Mucosa of stomach (tissue), 1 donor: ENCODE data around the gene IFNL3.

Source experiments
- H3K27me3 ChIP-seq: one replicate; pipeline ENCODE4 v1.7.0; 2013; ENCODE audit warnings: mild to moderate bottlenecking, low read length; ENCODE audit not compliant: control insufficient read depth, insufficient read depth
- H3K36me3 ChIP-seq: one replicate; pipeline ENCODE4 v1.7.0; 2013; ENCODE audit warnings: low read length; ENCODE audit not compliant: control insufficient read depth, insufficient read depth
- H3K4me1 ChIP-seq: one replicate; pipeline ENCODE4 v1.7.0; 2013; ENCODE audit warnings: mild to moderate bottlenecking, low read length; ENCODE audit not compliant: control insufficient read depth, insufficient read depth
- H3K4me3 ChIP-seq: one replicate; pipeline ENCODE4 v1.7.0; 2013; ENCODE audit warnings: low read length
- H3K9ac ChIP-seq: one replicate; pipeline ENCODE4 v1.7.0; 2013; ENCODE audit warnings: mild to moderate bottlenecking, low read length, moderate library complexity
- H3K9me3 ChIP-seq: one replicate; pipeline ENCODE4 v1.7.0; 2013; ENCODE audit warnings: mild to moderate bottlenecking, low read length, moderate library complexity; ENCODE audit not compliant: control insufficient read depth
- donor health status: Pancreatic carcinoma.

Gene IFNL3

GRCh38 chr19:39207293-39207836 lies 37.4 kb downstream of the IFNL3 start:
- Histone ChIP-seq H3K9me3 (no peaks in the 10 kb centered on the region), H3K9ac (no peak overlapping the region), H3K4me3 (no peak overlapping the region), H3K4me1 (peaks cover 10% of the 10 kb centered on the region), H3K36me3 (no peaks in the 10 kb centered on the region), H3K27me3 (peaks cover 13% of the 10 kb centered on the region)

DNA sequence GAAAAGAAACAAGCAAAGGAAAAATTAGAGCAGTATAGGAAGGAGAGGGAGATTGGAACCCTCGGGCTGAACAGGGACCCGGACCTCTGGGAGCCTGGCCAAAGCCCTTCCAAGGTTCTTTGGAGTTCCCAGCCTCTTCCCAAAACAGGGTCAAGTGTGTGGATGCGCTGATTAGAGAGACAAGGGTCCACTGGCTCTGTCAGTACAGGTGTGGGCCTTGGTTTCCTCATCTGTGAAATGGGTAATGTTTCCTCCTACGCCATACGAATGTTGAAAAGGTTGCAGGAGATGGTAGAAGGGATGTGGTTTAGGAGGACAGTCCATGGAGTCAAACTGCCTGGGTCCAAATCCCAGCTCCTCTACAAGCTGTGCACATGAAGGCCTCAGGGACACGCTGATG lies 38.7 kb downstream of the IFNL3 start:
- Histone ChIP-seq H3K36me3 (no peaks in the 10 kb centered on the region), H3K27me3 (peaks cover 15% of the 10 kb centered on the region), H3K4me3 (no peak overlapping the region)

DNA sequence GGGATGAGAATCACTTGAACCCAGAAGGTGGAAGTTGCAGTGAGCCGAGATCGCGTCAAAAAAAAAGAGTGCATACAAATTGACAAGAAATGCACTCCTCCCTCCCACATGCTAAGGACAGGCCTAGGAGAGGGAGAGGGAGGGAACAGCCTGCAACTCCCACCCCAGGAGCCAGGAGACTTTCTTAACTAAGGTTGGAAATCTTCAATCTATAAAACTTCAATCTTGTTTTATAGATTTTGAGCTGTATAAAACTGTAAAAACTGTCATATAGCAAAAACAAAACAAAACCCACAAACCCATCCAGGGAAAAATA lies 39.4 kb downstream of the IFNL3 start:
- H3K36me3 ChIP-seq: no peaks in the 10 kb centered on the region
- peaks cover 22% of the 10 kb centered on the region for H3K27me3 ChIP-seq
- H3K4me3 ChIP-seq: no peak overlapping the region
- no peak overlapping the region for H3K9ac ChIP-seq
- H3K4me1 ChIP-seq: peaks cover 10% of the 10 kb centered on the region
- H3K9me3 ChIP-seq: no peaks in the 10 kb centered on the region

More for the DNA sequence above, 38.7 kb downstream of the IFNL3 start:
- Histone ChIP-seq H3K9ac (no peak overlapping the region), H3K4me1 (peaks cover 10% of the 10 kb centered on the region), H3K9me3 (no peaks in the 10 kb centered on the region)

DNA sequence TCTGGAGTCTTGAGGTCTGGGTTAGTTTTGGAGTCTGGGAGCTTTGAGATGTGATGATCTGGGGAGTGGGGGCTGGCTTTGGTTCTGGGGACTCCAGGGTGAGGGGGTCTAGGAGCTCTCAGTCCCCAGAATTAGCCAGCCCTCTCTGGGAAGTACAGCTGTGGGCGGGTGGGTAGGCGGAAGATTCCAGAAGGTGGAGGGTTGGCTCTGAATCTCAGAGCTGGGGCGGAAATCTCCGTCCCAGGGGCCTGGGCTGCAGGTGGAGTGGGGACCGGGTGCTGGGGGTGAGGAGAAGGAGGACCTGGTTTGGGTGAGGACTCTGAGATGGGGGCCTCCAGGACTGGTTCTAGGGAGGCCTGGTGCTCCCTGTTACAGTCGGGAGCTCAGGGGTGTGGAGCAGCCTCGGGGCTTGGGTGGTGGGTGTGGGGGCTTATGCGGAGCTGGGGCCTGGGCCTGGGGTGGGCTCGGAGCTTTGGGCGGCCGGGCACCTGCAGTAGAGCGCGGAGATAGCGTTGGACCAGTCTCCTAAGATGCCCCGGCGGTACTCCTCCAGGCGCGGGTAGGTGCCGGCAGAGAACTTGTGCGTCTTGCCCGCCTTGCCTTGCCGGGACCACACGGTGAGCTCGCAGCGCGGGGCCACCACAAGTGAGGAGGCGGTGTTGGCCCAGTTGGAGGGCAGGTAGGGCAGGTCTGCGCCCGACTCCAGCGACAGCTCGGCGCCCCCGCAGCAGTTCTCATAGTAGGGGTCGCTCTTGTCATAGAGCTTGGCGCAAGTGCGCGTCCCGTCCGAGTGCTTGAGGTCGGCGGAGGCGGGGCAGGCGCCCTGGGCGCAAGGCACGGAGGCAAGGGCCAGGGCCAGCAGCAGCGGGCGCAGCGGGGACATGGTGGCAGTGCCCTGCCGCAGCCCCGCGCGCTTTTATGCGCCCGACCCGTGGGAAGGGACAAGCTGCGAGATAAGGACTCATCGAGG lies 41.1 kb downstream of the IFNL3 start, which contains the start of gene SYCN:
Gene SYCN (minus strand): TSS at position 892 of the 970 bp plus-strand sequence. CDS start 9 bp downstream, at position 883.
- H3K27me3 ChIP-seq: peaks cover 29% of the 10 kb centered on the region
- peaks cover 13% of the 10 kb centered on the region for H3K4me1 ChIP-seq

DNA sequence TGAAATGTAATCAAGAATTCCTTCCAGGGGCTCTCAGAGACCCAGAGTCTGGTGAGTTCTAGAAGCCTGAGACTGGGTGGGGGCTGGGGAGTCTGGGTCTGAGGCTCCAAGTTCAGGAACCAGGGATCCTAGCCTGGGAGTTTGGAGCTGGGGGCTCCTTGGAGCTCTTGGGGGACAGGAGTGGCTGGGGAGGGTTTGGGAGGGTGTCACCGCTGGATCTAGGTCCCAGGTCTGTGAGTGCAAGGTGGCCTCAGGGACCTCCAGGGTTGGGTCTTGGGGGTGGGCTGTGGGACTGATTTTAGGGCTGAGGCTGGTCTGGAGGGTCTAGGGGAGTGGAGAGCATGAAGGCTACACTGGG lies 41.8 kb downstream of the IFNL3 start:
- H3K9me3 ChIP-seq: no peaks in the 10 kb centered on the region
- H3K4me3 ChIP-seq: no peak overlapping the region
- no peak overlapping the region for H3K9ac ChIP-seq
- no peaks in the 10 kb centered on the region for H3K36me3 ChIP-seq
- H3K4me1 ChIP-seq: peaks cover 13% of the 10 kb centered on the region
- peaks cover 34% of the 10 kb centered on the region for H3K27me3 ChIP-seq

More for the DNA sequence above, 41.1 kb downstream of the IFNL3 start, which contains the start of gene SYCN:
- H3K9me3 ChIP-seq: no peaks in the 10 kb centered on the region
- no peak within 1 kb of the TSS for H3K4me3 ChIP-seq
- no peaks in the 10 kb centered on the region for H3K36me3 ChIP-seq
- H3K9ac ChIP-seq: no peak within 1 kb of the TSS

- Histone ChIP-seq H3K4me3 (no peak overlapping the region), H3K9ac (no peak overlapping the region), H3K27me3 (peaks cover 56% of the 10 kb centered on the region), H3K4me1 (peaks cover 13% of the 10 kb centered on the region), H3K36me3 (no peaks in the 10 kb centered on the region), H3K9me3 (no peaks in the 10 kb centered on the region)
These were observed 44.0 kb downstream of the IFNL3 start for GRCh38 chr19:39200803-39201115.

- H3K4me1 ChIP-seq: peaks cover 12% of the 10 kb centered on the region
- no peaks in the 10 kb centered on the region for H3K36me3 ChIP-seq
- H3K4me3 ChIP-seq: no peak overlapping the region
- no peak overlapping the region for H3K9ac ChIP-seq
- peaks cover 61% of the 10 kb centered on the region for H3K27me3 ChIP-seq
- H3K9me3 ChIP-seq: no peaks in the 10 kb centered on the region
These were observed 44.6 kb downstream of the IFNL3 start for GRCh38 chr19:39200066-39200802.

DNA sequence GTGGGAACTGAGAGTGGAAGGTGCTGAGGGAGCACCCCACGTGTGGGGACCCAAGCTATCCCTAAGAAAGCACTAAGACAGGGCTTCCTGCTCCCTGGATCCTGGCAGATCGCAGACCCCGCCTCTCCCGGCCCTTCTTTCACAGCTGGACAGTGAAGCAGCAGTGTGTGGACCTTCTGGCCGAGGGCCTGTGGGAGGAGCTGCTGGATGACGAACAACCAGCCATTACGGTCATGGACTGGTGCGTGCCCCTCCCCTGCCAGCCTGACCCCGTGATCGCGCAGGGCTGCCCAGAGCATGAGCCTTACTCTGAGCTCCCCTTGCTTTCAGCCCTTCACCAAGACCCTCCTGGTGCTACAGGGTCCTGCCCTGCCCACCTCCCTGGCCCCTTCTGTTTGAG lies 45.8 kb downstream of the IFNL3 start:
- Histone ChIP-seq H3K4me1 (peaks cover 6% of the 10 kb centered on the region), H3K9ac (no peak overlapping the region), H3K36me3 (no peaks in the 10 kb centered on the region), H3K4me3 (no peak overlapping the region), H3K27me3 (peaks cover 64% of the 10 kb centered on the region), H3K9me3 (no peaks in the 10 kb centered on the region)

DNA sequence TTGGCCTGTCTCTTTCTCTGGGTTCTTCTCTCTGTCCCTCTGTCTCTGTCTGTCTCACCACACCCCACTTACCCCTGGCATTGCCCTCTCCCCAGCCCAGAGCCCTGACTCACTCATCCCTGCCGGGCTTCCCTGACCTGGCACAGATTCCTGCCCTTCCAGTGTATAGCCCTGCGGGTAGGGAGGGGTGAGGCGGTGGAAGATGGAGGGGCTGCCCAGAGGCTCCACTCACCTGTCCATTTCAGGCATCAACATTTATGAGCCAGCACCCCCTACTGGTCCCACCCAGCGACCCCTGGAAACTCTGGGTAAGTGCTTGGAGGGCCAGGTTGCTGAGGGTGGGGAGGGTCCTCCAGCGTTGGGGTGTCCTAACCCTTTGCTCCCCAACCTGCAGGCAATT lies 47.0 kb downstream of the IFNL3 start:
- H3K4me3 ChIP-seq: no peak overlapping the region
- no peaks in the 10 kb centered on the region for H3K36me3 ChIP-seq
- no peak overlapping the region for H3K9ac ChIP-seq
- no peaks in the 10 kb centered on the region for H3K9me3 ChIP-seq
- peaks cover 6% of the 10 kb centered on the region for H3K4me1 ChIP-seq
- H3K27me3 ChIP-seq: peaks cover 55% of the 10 kb centered on the region

GRCh38 chr19:39196860-39197562 lies 47.8 kb downstream of the IFNL3 start, which contains the start of gene NCCRP1:
TSS of gene NCCRP1 (plus strand) at chr19:39196964. CDS start at chr19:39196983, 19 bp downstream.
- H3K27me3 ChIP-seq: peaks cover 54% of the 10 kb centered on the region
- H3K36me3 ChIP-seq: no peaks in the 10 kb centered on the region
- no peak within 1 kb of the TSS for H3K9ac ChIP-seq
- H3K4me3 ChIP-seq: no peak within 1 kb of the TSS
- no peaks in the 10 kb centered on the region for H3K9me3 ChIP-seq
- peaks cover 6% of the 10 kb centered on the region for H3K4me1 ChIP-seq

- H3K27me3 ChIP-seq: peaks cover 51% of the 10 kb centered on the region
These were observed 48.5 kb downstream of the IFNL3 start for GRCh38 chr19:39196320-39196719.

More at GRCh38 chr19:39196320-39196719, 48.5 kb downstream of the IFNL3 start:
- Histone ChIP-seq H3K4me1 (peaks cover 6% of the 10 kb centered on the region), H3K9ac (no peak overlapping the region), H3K4me3 (no peak overlapping the region), H3K36me3 (no peaks in the 10 kb centered on the region), H3K9me3 (no peaks in the 10 kb centered on the region)
